Activated naive CD8-positive, alpha-beta T cell treated with anti-CD3 and anti-CD28 coated beads, Interleukin-2, amount 10 ng/mL, durations not matched to agents 7 days and 5 days (primary cell): ENCODE results near the gene SLC22A6. TPM values are rescaled to one million over a fixed set of nuclear protein-coding genes. Genes with fewer than 3 reads are reported as not detected.

ENCODE experiments used
- ATAC-seq: fragments of 150-1000 bp; cut with Tn5 transposase; one replicate; pipeline ENCODE4 v1.10.0; 2021; ENCODE audit warnings: low read depth, moderate library complexity
- POLR2A ChIA-PET: fragments of 350-600 bp; sonication (Branson Sonifier 250); formaldehyde crosslinking; loops from one replicate; lab custom pipeline; 2021; ENCODE audit warnings: antibody characterized with exemption; lab: Charles Lee
- DNase-seq: peaks from one replicate; pipeline ENCODE4 v3.0.0; 2021
- H3K27ac Mint-ChIP-seq: one replicate; pipeline ENCODE4 v1.8.0; 2022; ENCODE audit warnings: mild to moderate bottlenecking, mixed read lengths
- H3K27me3 Mint-ChIP-seq: one replicate; pipeline ENCODE4 v1.8.0; 2022; ENCODE audit warnings: mild to moderate bottlenecking, moderate library complexity, mixed read lengths
- H3K36me3 Mint-ChIP-seq: one replicate; pipeline ENCODE4 v1.8.0; 2021; ENCODE audit warnings: mild to moderate bottlenecking, mixed read lengths
- H3K4me1 Mint-ChIP-seq: one replicate; pipeline ENCODE4 v1.8.0; 2021; ENCODE audit warnings: mixed read lengths
- H3K4me3 Mint-ChIP-seq: one replicate; pipeline ENCODE4 v1.8.0; 2022; ENCODE audit warnings: mild to moderate bottlenecking, moderate library complexity, mixed read lengths
- H3K9me3 Mint-ChIP-seq: one replicate; pipeline ENCODE4 v1.8.0; 2021; ENCODE audit warnings: mixed read lengths
- total RNA-seq, 2 experiments: library from RNA; stranded (reverse); gene quantifications; one replicate each; pipeline ENCODE4 v1.2.3, GENCODE V29; 2021

SLC22A6 gene
- total RNA-seq, 2 experiments from 2014 or later = not detected

DNA sequence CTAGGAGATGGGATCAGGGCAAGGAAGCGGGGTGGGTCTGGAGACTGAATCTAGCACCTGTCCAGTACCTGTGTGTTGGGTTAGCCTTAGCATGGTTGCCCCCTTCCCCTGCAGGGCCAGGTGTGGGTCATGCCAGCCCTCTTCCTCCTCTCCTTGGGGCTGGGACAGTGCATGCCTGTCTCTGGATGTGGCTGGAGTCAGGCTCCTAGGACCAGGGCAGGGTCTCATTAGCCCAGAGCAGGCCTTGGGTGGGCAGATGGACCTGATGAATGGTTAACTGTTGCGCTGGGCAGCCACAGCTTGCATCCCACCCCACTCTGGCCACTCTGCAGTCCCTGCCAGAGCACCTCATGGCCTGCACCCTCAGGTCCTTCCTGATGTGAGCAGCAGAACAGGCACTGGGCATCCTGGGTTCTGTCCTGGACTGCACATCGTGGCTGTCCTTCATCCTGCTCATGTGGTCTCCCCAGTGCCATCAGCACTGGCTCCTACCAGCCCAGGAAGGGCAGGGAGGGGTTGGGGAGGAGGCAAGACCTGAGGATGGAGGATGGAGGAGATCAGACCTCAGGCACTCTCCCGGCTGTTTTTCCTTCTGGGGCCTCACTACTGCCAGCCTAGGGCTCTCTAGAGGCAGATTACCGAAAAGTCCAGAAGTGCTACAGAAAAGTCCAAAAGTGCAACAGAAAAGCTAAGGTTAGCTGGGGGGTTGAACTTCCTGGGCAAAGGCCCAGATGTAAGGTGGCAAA lies 50.8 kb downstream of the SLC22A6 start:
- POLR2A ChIA-PET = no interaction called here
- H3K36me3 Mint-ChIP-seq = no peaks in the 10 kb centered on the region
- ATAC-seq (no peak), DNase-seq (no peak)
- H3K27ac Mint-ChIP-seq = no peak overlapping the region
- no peaks in the 10 kb centered on the region for H3K4me1 Mint-ChIP-seq
- H3K9me3 Mint-ChIP-seq = peaks cover 4% of the 10 kb centered on the region
- H3K4me3 Mint-ChIP-seq = no peak overlapping the region
- peaks cover 18% of the 10 kb centered on the region for H3K27me3 Mint-ChIP-seq

DNA sequence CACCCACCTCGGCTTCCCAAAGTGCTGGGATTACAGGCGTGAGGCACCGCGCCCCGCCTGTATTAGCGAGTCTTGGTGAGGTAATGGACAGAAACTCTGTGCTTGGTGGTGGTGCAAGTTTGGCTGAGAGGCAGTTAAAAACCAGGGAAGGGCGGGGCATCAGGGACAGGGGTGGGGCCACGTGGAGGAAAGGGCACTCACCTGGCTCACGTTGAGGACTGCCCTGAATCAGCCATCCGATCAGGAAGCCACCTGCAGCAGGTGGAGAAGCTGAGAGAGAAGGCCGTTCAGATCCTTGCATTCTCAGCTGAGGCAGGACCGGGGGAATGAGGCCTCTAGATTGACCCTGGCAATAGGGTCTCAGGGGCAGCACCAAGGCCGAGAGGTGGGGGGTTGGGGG lies 51.5 kb downstream of the SLC22A6 start:
- ATAC-seq (no peak), DNase-seq (no peak)
- Mint-ChIP-seq H3K9me3 (peaks cover 4% of the 10 kb centered on the region), H3K27ac (no peak overlapping the region), H3K4me1 (no peaks in the 10 kb centered on the region), H3K4me3 (no peak overlapping the region), H3K27me3 (peaks cover 24% of the 10 kb centered on the region), H3K36me3 (no peaks in the 10 kb centered on the region)
- POLR2A ChIA-PET = no interaction called here

DNA sequence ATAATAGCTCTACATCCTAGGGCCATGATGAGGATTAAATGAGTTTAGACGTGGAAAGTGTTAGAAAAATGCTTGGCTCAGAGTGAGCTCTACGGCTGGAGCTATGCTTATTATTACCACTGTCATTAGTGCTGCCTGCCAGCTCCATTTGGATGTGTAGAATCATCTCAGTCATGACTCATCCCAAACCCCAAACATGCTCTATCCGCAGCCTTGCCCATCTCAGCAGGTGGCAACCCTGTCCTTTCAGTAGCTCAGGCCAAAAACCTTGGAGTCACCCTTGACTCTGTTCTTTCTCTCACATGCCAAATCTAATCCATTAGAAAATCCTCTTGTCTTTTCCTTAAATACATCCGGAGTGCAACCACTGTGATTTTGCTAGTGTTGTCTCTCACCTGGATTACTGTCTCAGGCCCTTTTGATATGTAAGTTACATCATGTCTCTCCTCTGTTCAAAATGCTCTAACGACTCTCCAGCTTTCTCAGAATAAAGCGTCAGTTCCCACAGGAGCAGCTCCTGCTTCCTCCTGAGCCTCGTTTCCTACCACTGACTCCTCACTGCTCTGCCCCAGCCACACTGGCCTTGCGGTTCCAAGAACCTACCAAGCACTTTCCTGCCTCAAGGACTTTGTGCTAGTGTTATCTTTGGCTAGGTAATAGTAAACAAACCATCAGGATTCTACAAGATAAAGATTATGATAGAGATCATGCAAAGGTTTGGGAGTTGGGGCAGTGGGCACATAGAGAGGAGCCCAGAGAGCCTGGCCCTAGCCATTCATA lies 53.1 kb downstream of the SLC22A6 start:
- ATAC-seq (no peak), DNase-seq (no peak)
- POLR2A ChIA-PET = no interaction called here
- Mint-ChIP-seq H3K27ac (no peak overlapping the region), H3K4me3 (no peak overlapping the region), H3K27me3 (peaks cover 36% of the 10 kb centered on the region), H3K4me1 (no peaks in the 10 kb centered on the region), H3K36me3 (no peaks in the 10 kb centered on the region), H3K9me3 (no peaks in the 10 kb centered on the region)

DNA sequence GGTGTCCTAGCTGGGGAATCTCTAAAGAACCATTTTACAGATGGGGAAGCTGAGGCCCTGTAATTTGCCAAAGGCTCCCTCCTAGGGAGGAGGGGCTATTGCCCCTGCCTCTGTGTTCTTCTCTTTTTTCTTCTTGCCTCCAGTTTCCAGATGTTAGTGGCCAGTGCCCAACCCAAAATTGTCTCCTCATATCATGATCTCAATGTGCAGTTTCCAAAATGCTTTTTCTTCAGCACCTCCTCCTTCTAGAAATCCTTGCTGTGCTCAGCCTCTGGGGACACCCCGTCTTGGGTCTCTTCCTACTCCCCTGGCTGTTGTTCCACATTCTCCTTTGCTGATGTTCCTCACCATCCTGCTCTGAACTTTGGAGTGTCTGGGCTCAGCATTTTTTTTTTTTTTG lies 54.1 kb downstream of the SLC22A6 start:
- H3K4me3 Mint-ChIP-seq = no peak overlapping the region
- no peak for ATAC-seq
- no peaks in the 10 kb centered on the region for H3K36me3 Mint-ChIP-seq
- peaks cover 46% of the 10 kb centered on the region for H3K27me3 Mint-ChIP-seq
- DNase-seq = no peak
- POLR2A ChIA-PET = no interaction called here
- H3K9me3 Mint-ChIP-seq = no peaks in the 10 kb centered on the region
- no peak overlapping the region for H3K27ac Mint-ChIP-seq
- peaks cover 2% of the 10 kb centered on the region for H3K4me1 Mint-ChIP-seq

DNA sequence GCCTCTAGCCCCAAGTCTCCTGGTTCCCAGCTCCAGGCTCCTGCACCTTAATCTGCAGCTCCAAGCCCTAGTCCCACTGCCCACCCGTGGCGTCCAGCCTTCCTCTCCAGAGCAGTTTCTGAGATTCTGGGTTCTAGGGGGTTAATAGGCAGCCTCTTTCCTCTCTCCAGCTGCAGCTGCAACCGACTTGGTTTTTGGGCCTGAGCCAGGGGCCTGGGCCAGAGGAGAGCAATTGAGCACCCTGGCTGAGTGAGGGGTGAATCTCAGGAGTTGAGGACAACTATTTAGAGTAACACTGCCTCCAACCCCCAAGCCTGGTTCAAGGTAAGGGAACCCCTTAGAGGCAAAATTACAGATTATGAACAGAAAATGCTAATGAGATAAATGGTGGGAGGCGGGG lies 54.6 kb downstream of the SLC22A6 start:
- Mint-ChIP-seq H3K27ac (no peak overlapping the region), H3K9me3 (no peaks in the 10 kb centered on the region), H3K27me3 (peaks cover 51% of the 10 kb centered on the region), H3K4me1 (peaks cover 6% of the 10 kb centered on the region), H3K4me3 (no peak overlapping the region), H3K36me3 (no peaks in the 10 kb centered on the region)
- DNase-seq (no peak), ATAC-seq (no peak)
- POLR2A ChIA-PET = no interaction called here

DNA sequence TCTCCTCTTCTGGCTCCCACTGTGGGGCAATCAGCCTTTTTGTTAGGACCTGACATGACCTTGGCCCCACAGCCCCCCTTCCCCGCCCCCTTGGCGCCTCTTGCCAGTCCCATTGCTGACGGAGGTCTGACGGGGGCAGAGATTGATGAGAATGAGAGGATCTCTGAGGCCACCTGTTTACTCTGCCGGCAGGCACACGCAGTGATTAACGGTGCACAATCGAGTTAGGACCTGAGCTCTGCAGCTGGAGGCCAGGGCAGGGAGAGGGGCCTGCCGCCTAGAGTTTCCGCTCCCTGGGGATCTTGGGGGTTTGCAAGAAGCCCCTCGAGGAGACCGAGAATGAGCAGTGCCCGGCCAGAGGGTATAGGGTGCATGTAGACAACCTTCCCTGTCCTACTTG lies 56.8 kb downstream of the SLC22A6 start:
- no peak overlapping the region for H3K27ac Mint-ChIP-seq
- H3K27me3 Mint-ChIP-seq = peaks cover 73% of the 10 kb centered on the region
- H3K36me3 Mint-ChIP-seq = no peaks in the 10 kb centered on the region
- H3K4me1 Mint-ChIP-seq = peaks cover 12% of the 10 kb centered on the region
- H3K4me3 Mint-ChIP-seq = no peak overlapping the region
- no peak for ATAC-seq
- DNase-seq = no peak
- POLR2A ChIA-PET = no interaction called here
- H3K9me3 Mint-ChIP-seq = no peaks in the 10 kb centered on the region

DNA sequence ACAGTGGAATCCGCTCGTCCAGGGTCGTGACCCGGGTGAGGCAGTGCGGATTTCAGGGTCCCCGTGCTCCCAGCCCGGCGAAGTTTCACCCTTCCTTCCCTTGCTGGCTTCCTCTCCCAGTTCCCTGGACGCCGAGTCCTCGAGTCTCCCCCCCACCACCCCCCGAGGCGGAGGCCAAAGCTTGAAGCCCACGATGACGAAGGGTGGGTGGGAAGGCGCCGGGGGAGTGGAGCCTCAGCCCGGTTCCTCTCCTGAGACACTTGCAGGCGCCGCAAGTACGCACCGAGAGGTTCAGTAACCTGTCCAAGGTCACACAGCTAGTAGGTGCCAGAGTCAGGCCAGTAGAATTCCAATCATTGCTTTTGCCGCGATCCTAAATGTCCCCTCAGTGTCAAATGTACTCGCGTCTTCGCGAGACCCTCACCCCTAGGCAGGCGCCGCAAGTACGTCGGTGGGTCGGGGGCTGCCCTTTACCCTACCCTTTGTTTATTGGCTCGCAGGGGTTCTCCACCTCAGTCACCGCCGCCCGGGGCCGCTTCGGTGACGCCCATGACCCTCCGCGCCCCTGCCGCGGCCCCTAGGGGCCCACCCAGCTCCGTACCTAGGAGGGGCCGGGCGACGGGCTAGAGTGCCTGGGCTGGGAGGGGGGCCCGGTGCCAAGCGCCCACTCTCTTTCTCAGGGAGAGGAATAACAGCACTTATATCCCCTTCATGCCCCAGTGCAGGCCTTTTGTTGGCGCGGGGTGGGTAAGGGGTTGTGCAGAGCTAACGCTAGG lies 57.9 kb downstream of the SLC22A6 start:
- Mint-ChIP-seq H3K27ac (no peak overlapping the region), H3K4me3 (no peak overlapping the region), H3K4me1 (peaks cover 12% of the 10 kb centered on the region), H3K9me3 (no peaks in the 10 kb centered on the region), H3K27me3 (peaks cover 82% of the 10 kb centered on the region), H3K36me3 (no peaks in the 10 kb centered on the region)
- DNase-seq (no peak), ATAC-seq (no peak)
- POLR2A ChIA-PET = no interaction called here

Other genes starting within 250 kb of the SLC22A6 start
- 10 to 100 TPM; 14.0 to 17.1 TPM for gene ZBTB3, start 230.8 kb downstream of the SLC22A6 start, total RNA-seq
- gene POLR2G, start 223.4 kb downstream of the SLC22A6 start, total RNA-seq = 10 to 100 TPM; 79.1 to 84.6 TPM
- gene TAF6L, start 213.6 kb downstream of the SLC22A6 start, total RNA-seq = 10 to 100 TPM; 20.6 to 22.2 TPM
- 10 to 100 TPM; 48.7 to 52.2 TPM for gene TMEM179B, start 197.6 kb downstream of the SLC22A6 start, total RNA-seq
- gene TMEM223, start 193.0 kb downstream of the SLC22A6 start, total RNA-seq = 10 to 100 TPM; 14.0 to 15.2 TPM
- 100 to 1,000 TPM; 124 to 131 TPM for gene NXF1, start 179.5 kb downstream of the SLC22A6 start, total RNA-seq
- 10 to 100 TPM; 43.4 to 44.3 TPM for gene STX5, start 152.9 kb downstream of the SLC22A6 start, total RNA-seq
- not detected for gene TEX54, start 152.1 kb downstream of the SLC22A6 start, total RNA-seq
- gene WDR74, start 145.4 kb downstream of the SLC22A6 start, total RNA-seq = 10 to 100 TPM; 75.2 to 78.0 TPM
- 100 to 1,000 TPM; 222 to 228 TPM for gene SLC3A2, start 104.1 kb downstream of the SLC22A6 start, total RNA-seq
- gene CHRM1, start 63.6 kb downstream of the SLC22A6 start, total RNA-seq = not detected
- gene SLC22A8, start 30.9 kb upstream of the SLC22A6 start, total RNA-seq = not detected
- not detected for gene SLC22A24, start 159.3 kb upstream of the SLC22A6 start, total RNA-seq